ENCODE measurements around the gene CDC73. TPM values are rescaled to one million over a fixed set of nuclear protein-coding genes. Genes with fewer than 3 reads are reported as not detected.
A peak's percentile ranks its signal among the peaks of the same experiment; 100 is the strongest.

The CDC73 gene
- total and polyA plus RNA-seq, 2 of the 13 experiments (the other 11 are each of a cell fraction or from before 2014, with no cell fraction given): 20.2 to 26.3 TPM

DNA sequence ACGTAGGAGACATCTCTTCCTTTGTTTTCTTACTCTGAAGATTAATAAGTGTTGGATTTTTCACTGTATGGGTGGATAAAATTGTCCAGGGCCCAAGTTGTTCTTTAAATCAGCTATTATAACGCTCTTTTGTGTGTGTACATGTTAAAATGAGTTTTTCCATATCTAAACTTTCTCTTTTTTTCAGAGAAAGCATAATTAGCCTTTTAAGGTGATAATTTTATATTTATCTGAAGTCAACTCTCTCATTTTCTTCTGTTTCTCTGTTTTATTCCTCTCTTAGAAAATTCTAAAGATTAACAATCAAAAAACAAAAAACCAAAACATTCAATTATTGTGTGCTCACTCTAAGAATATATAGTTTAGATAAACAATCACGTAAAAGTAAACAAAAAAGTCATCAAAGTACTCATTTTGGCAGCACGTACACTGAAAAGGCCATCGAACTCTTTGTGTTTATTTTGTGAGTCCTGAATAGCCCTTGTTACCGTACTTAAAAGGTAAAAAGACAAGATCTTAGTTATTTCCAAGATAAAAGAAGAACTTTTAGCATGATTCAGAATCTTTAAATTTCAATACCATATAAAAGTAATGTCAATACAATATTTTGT, 7.2 kb upstream of the CDC73 start (continued):
- TF ChIP-seq, protein P1, sequence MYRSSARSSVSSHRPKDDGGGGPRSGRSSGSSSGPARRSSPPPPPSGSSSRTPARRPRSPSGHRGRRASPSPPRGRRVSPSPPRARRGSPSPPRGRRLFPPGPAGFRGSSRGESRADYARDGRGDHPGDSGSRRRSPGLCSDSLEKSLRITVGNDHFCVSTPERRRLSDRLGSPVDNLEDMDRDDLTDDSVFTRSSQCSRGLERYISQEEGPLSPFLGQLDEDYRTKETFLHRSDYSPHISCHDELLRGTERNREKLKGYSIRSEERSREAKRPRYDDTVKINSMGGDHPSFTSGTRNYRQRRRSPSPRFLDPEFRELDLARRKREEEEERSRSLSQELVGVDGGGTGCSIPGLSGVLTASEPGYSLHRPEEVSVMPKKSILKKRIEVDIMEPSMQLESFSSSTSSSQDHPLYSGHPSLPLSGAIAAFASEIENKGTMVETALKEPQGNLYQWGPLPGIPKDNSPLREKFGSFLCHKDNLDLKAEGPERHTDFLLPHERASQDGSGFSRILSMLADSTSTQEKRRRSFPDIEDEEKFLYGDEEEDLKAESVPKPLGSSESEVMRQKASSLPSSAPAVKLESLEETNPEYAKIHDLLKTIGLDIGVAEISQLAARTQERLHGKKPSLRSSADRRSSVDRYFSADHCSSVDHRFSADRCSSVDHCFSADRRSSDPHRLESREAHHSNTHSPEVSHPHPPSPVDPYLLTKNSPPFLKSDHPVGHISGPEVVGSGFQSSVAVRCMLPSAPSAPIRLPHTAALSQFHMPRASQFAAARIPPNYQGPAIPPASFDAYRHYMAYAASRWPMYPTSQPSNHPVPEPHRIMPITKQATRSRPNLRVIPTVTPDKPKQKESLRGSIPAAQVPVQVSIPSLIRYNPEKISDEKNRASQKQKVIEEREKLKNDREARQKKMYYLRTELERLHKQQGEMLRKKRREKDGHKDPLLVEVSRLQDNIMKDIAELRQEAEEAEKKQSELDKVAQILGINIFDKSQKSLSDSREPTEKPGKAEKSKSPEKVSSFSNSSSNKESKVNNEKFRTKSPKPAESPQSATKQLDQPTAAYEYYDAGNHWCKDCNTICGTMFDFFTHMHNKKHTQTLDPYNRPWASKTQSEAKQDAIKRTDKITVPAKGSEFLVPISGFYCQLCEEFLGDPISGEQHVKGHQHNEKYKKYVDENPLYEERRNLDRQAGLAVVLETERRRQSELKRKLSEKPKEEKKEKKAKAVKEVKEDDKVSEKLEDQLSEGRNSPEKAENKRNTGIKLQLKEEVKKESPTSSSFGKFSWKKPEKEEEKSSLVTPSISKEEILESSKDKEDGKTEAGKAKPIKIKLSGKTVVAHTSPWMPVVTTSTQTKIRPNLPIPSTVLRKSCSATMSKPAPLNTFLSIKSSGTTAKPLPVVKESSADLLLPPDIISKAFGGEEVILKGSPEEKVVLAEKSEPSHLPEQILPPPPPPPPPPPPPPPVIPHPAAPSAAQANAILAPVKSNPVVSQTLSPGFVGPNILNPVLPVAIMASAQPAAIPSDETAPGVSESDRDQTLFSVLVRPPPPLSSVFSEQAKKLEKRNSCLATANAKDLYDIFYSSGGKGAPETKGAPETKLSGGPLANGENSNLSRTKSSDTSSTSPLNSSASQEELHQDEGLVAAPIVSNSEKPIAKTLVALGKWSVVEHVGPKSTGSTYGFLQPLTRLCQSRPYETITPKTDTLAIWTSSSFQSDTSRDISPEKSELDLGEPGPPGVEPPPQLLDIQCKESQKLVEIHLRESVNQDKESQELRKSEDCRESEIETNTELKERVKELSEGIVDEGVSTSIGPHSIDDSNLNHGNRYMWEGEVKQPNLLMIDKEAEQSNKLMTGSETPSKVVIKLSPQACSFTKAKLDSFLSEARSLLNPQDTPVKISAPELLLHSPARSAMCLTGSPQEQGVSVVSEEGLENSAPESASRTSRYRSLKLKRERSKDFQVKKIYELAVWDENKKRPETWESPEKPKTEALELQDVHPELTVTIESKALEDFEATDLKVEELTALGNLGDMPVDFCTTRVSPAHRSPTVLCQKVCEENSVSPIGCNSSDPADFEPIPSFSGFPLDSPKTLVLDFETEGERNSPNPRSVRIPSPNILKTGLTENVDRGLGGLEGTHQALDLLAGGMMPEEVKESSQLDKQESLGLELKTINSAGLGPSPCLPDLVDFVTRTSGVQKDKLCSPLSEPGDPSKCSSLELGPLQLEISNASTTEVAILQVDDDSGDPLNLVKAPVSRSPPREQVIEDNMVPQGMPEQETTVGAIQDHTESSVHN (CRISPR knock-in tag; IDR thresholded peaks at IDR 0.05): no peak
- TF ChIP-seq ELF3 (CRISPR knock-in tag; IDR thresholded peaks at IDR 0.05) (0 out of 2 replicates have a peak, but pooled peaks have one; percentile 44), ZNF12 (CRISPR knock-in tag; IDR thresholded peaks at IDR 0.05) (no peak), PAWR (CRISPR knock-in tag; IDR thresholded peaks at IDR 0.05; ENCODE audit: borderline replicate concordance) (no peak), ARHGAP35 (CRISPR knock-in tag; IDR thresholded peaks at IDR 0.05; ENCODE audit: borderline replicate concordance) (no peak), NFATC3 (CRISPR knock-in tag; IDR thresholded peaks at IDR 0.05) (no peak), FOXK2 (IDR thresholded peaks at IDR 0.05) (no peak), NR2F2 (IDR thresholded peaks at IDR 0.05; ENCODE audit: borderline replicate concordance, low read depth) (peak; percentile 65), MEF2D (CRISPR knock-in tag; IDR thresholded peaks at IDR 0.05) (no peak), JARID2 (CRISPR knock-in tag; IDR thresholded peaks at IDR 0.05; ENCODE audit: insufficient replicate concordance) (no peak), MED1 (CRISPR knock-in tag; IDR thresholded peaks at IDR 0.05) (0 out of 2 replicates have a peak, but pooled peaks have one; percentile 50), RBAK (CRISPR knock-in tag; IDR thresholded peaks at IDR 0.05) (no peak), ZMYM2 (CRISPR knock-in tag; IDR thresholded peaks at IDR 0.05) (no peak), ZFP82 (CRISPR knock-in tag; IDR thresholded peaks at IDR 0.05; ENCODE audit: borderline replicate concordance) (no peak)
- TF ChIP-seq, protein P2, sequence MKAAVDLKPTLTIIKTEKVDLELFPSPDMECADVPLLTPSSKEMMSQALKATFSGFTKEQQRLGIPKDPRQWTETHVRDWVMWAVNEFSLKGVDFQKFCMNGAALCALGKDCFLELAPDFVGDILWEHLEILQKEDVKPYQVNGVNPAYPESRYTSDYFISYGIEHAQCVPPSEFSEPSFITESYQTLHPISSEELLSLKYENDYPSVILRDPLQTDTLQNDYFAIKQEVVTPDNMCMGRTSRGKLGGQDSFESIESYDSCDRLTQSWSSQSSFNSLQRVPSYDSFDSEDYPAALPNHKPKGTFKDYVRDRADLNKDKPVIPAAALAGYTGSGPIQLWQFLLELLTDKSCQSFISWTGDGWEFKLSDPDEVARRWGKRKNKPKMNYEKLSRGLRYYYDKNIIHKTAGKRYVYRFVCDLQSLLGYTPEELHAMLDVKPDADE (CRISPR knock-in tag; IDR thresholded peaks at IDR 0.05): no peak
- TF ChIP-seq, protein P3, sequence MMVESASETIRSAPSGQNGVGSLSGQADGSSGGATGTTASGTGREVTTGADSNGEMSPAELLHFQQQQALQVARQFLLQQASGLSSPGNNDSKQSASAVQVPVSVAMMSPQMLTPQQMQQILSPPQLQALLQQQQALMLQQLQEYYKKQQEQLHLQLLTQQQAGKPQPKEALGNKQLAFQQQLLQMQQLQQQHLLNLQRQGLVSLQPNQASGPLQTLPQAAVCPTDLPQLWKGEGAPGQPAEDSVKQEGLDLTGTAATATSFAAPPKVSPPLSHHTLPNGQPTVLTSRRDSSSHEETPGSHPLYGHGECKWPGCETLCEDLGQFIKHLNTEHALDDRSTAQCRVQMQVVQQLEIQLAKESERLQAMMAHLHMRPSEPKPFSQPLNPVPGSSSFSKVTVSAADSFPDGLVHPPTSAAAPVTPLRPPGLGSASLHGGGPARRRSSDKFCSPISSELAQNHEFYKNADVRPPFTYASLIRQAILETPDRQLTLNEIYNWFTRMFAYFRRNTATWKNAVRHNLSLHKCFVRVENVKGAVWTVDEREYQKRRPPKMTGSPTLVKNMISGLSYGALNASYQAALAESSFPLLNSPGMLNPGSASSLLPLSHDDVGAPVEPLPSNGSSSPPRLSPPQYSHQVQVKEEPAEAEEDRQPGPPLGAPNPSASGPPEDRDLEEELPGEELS (CRISPR knock-in tag; IDR thresholded peaks at IDR 0.05): peak; percentile 72
- TF ChIP-seq, protein P4, sequence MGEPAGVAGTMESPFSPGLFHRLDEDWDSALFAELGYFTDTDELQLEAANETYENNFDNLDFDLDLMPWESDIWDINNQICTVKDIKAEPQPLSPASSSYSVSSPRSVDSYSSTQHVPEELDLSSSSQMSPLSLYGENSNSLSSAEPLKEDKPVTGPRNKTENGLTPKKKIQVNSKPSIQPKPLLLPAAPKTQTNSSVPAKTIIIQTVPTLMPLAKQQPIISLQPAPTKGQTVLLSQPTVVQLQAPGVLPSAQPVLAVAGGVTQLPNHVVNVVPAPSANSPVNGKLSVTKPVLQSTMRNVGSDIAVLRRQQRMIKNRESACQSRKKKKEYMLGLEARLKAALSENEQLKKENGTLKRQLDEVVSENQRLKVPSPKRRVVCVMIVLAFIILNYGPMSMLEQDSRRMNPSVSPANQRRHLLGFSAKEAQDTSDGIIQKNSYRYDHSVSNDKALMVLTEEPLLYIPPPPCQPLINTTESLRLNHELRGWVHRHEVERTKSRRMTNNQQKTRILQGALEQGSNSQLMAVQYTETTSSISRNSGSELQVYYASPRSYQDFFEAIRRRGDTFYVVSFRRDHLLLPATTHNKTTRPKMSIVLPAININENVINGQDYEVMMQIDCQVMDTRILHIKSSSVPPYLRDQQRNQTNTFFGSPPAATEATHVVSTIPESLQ (CRISPR knock-in tag; conservative IDR thresholded peaks at IDR 0.05): no peak

All from HepG2 (cell line).